Liver (tissue), 9 donors: ENCODE results near the gene PTPRN. TPM values are rescaled to one million over a fixed set of nuclear protein-coding genes. Genes with fewer than 3 reads are reported as not detected.

Experiments
- DNase-seq: peaks from one replicate; pipeline ENCODE4 v3.0.0-alpha.2; 2017; ENCODE audit warnings: low spot score
- H3K27ac ChIP-seq, 2 donors: one replicate each; pipeline ENCODE4 v1.7.0; 2013; ENCODE audit warnings: inconsistent platforms in 2 of 2, low read length in 2 of 2, control low read depth in 1 of 2, low read depth in 1 of 2, mild to moderate bottlenecking in 1 of 2
- H3K27me3 ChIP-seq, 4 donors: one replicate each; pipeline versions ENCODE4 v1.6.1 to v1.7.0; 2013; ENCODE audit warnings: low read length in 3 of 4, inconsistent platforms in 1 of 4, mild to moderate bottlenecking in 1 of 4, moderate library complexity in 1 of 4; ENCODE audit not compliant: control insufficient read depth in 4 of 4, insufficient read depth in 4 of 4
- H3K36me3 ChIP-seq, 4 donors: one replicate each; pipeline versions ENCODE4 v1.6.1 to v1.7.0; 2013; ENCODE audit warnings: low read length in 3 of 4, mild to moderate bottlenecking in 3 of 4, low read depth in 1 of 4, moderate library complexity in 1 of 4; ENCODE audit not compliant: control insufficient read depth in 4 of 4, insufficient read depth in 3 of 4
- H3K4me1 ChIP-seq, 4 donors: one replicate each; pipeline versions ENCODE4 v1.6.1 to v1.7.0; 2013; ENCODE audit warnings: low read length in 3 of 4, mild to moderate bottlenecking in 3 of 4, moderate library complexity in 1 of 4; ENCODE audit not compliant: control insufficient read depth in 4 of 4, insufficient read depth in 4 of 4
- H3K4me3 ChIP-seq, 3 donors: one replicate each; pipeline versions ENCODE4 v1.6.1 to v1.7.0; 2013; ENCODE audit warnings: low read length in 3 of 3, control low read depth in 1 of 3, low read depth in 1 of 3, mild to moderate bottlenecking in 1 of 3
- H3K9ac ChIP-seq, 2 donors: one replicate each; pipeline ENCODE4 v1.7.0; 2013; ENCODE audit warnings: low read length in 2 of 2, mild to moderate bottlenecking in 2 of 2, moderate library complexity in 2 of 2, control low read depth in 1 of 2, low read depth in 1 of 2
- H3K9me3 ChIP-seq, 4 donors: one replicate each; pipeline versions ENCODE4 v1.6.1 to v1.7.0; 2013; ENCODE audit warnings: low read length in 3 of 4; ENCODE audit not compliant: control insufficient read depth in 4 of 4
- CTCF ChIP-seq: fragments of 150-350 bp; IDR thresholded peaks from 2 replicates; pipeline ENCODE4 v1.5.1; 2017; ENCODE audit warnings: improper control_type of control experiment, low read depth, low read length; ENCODE audit not compliant: missing input control
- EGR1 ChIP-seq, 2 donors: IDR thresholded peaks; 2 replicates each; pipeline ENCODE4 v1.6.1; 2016 to 2018; ENCODE audit warnings: antibody characterized with exemption in 2 of 2, low read depth in 2 of 2
- FOXA1 ChIP-seq: IDR thresholded peaks from 2 replicates; pipeline ENCODE4 v1.6.1; 2016; ENCODE audit warnings: antibody characterized with exemption
- FOXA2 ChIP-seq: IDR thresholded peaks from 2 replicates; pipeline ENCODE4 v1.6.1; 2016; ENCODE audit warnings: antibody characterized with exemption
- GABPA ChIP-seq, 2 donors: IDR thresholded peaks in 1 of 2; conservative IDR thresholded peaks in 1 of 2; 2 replicates each; pipeline ENCODE4 v1.6.1; 2016; ENCODE audit warnings: antibody characterized with exemption in 2 of 2, mild to moderate bottlenecking in 1 of 2, moderate library complexity in 1 of 2
- HNF4A ChIP-seq, 2 donors: conservative IDR thresholded peaks; 2 replicates each; pipeline ENCODE4 v1.6.1; 2016; ENCODE audit warnings: antibody characterized with exemption in 2 of 2, mild to moderate bottlenecking in 2 of 2
- HNF4G ChIP-seq: IDR thresholded peaks from 2 replicates; pipeline ENCODE4 v1.6.1; 2016; ENCODE audit warnings: antibody characterized with exemption
- JUND ChIP-seq, 2 donors: IDR thresholded peaks; 2 replicates each; pipeline ENCODE4 v1.6.1; 2016; ENCODE audit warnings: antibody characterized with exemption in 2 of 2
- MAX ChIP-seq: IDR thresholded peaks from 2 replicates; pipeline ENCODE4 v1.6.1; 2016; ENCODE audit warnings: antibody characterized with exemption
- NR2F2 ChIP-seq: IDR thresholded peaks from 2 replicates; pipeline ENCODE4 v1.6.1; 2016; ENCODE audit warnings: antibody characterized with exemption
- RAD21 ChIP-seq, 2 donors: IDR thresholded peaks; 2 replicates each; pipeline ENCODE4 v1.6.1; 2016; ENCODE audit warnings: antibody characterized with exemption in 2 of 2, mild to moderate bottlenecking in 2 of 2
- RXRA ChIP-seq, 2 donors: IDR thresholded peaks; 2 replicates each; pipeline ENCODE4 v1.6.1; 2017 to 2018; ENCODE audit warnings: antibody characterized with exemption in 2 of 2, mild to moderate bottlenecking in 1 of 2
- SP1 ChIP-seq: IDR thresholded peaks from 2 replicates; pipeline ENCODE4 v1.6.1; 2018; ENCODE audit warnings: antibody characterized with exemption, mild to moderate bottlenecking
- TAF1 ChIP-seq: conservative IDR thresholded peaks from 2 replicates; pipeline ENCODE4 v1.6.1; 2016; ENCODE audit warnings: antibody characterized with exemption, mild to moderate bottlenecking
- YY1 ChIP-seq: IDR thresholded peaks from 2 replicates; pipeline ENCODE4 v1.6.1; 2016; ENCODE audit warnings: antibody characterized with exemption, mild to moderate bottlenecking
- ZBTB33 ChIP-seq: IDR thresholded peaks from 2 replicates; pipeline ENCODE4 v1.6.1; 2016; ENCODE audit warnings: antibody characterized with exemption
- WGBS: extraction: QIAGEN DNeasy Blood & Tissue Kit; methylation state at CpG from one replicate; pipeline ENCODE4 v1.1.7; 2013; 5-methylcytosine and 5-hydroxymethylcytosine counted together
- polyA plus RNA-seq, 2 donors: library from polyadenylated mRNA; stranded (reverse) in 1 of 2; unstranded in 1 of 2; fragments of 200-250 nt in 1 of 2; fragments of >200 nt in 1 of 2; fragmentation: Nextera tagmentation in 1 of 2; extraction: Ambion mirVana in 1 of 2; gene quantifications; one replicate each; pipeline versions ENCODE4 v1.2.1 to v1.2.3, GENCODE V29; 2013 to 2015
- total RNA-seq, 2 donors: library from RNA; depleted of rRNA; stranded (reverse); fragments of >200 nt; gene quantifications; one replicate each; pipeline ENCODE4 v1.2.3, GENCODE V29; 2014
- TF ChIP-seq, protein P1 (sequence below): IDR thresholded peaks from 2 replicates; pipeline ENCODE4 v1.6.1; 2016; ENCODE audit warnings: antibody characterized with exemption
- TF ChIP-seq, protein P2 (sequence below): IDR thresholded peaks from 2 replicates; pipeline ENCODE4 v1.6.1; 2016; ENCODE audit warnings: antibody characterized with exemption, mild to moderate bottlenecking
- donor health status: healthy.
- donor health status: healthy.
- donor health status: healthy.
- donor health status: healthy.
- donor health status: healthy.

PTPRN gene
- total and polyA plus RNA-seq, 4 donors = 2.2 TPM; not detected in 3

GRCh38 chr2:219356834-219357233, 47.6 kb upstream of the PTPRN start:
- Histone ChIP-seq H3K27me3 (peaks cover 0 to 4% (median 4%) of the 10 kb centered on the region in 4 donors), H3K36me3 (peaks cover 0 to 4% (median 0%) of the 10 kb centered on the region in 4 donors), H3K4me1 (peaks cover 0 to 10% (median 5%) of the 10 kb centered on the region in 4 donors), H3K27ac (no peak overlapping the region), H3K9me3 (no peaks in the 10 kb centered on the region), H3K4me3 (no peak overlapping the region), H3K9ac (no peak overlapping the region)
- 60% methylated on average over 1 of the region's 1 CpG for WGBS
- DNase-seq = no peak
- TF ChIP-seq SP1 (no peak), CTCF (no peak), RAD21 (IDR thresholded peaks at IDR 0.05) (no peak), HNF4A (conservative IDR thresholded peaks at IDR 0.05) (no peak), FOXA2 (no peak), ZBTB33 (no peak), RXRA (IDR thresholded peaks at IDR 0.05) (no peak), YY1 (no peak), HNF4G (no peak), FOXA1 (no peak)

DNA sequence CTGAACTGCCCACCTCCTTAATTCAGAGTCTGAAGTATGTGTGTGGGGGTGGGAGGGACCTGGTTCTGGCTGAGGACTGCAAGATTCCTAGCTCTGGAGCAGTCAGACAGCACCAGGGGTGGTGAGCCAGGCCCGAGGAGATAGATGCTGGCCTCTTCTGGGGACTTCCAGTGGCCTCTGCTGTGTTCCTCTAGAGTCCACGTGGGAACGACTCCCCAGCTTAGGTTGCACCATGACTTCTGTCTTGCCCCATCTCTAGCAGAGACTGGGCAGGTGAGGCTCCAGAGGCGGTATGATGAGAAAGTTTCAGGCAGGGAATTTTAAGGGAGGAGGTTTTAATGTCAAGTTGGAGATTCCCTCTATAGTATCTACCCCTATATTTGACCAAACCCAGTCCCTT, 45.4 kb upstream of the PTPRN start:
- H3K36me3 ChIP-seq = no peaks in the 10 kb centered on the region
- no peaks in the 10 kb centered on the region for H3K9me3 ChIP-seq
- H3K27me3 ChIP-seq = peaks cover 0 to 4% (median 4%) of the 10 kb centered on the region in 4 donors
- 62% methylated on average over 4 of the region's 4 CpGs for WGBS
- peaks cover 0 to 10% (median 5%) of the 10 kb centered on the region in 4 donors for H3K4me1 ChIP-seq
- no peak overlapping the region for H3K4me3 ChIP-seq
- TF ChIP-seq, protein P1, sequence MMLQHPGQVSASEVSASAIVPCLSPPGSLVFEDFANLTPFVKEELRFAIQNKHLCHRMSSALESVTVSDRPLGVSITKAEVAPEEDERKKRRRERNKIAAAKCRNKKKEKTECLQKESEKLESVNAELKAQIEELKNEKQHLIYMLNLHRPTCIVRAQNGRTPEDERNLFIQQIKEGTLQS = no peak
- TF ChIP-seq, protein P2, sequence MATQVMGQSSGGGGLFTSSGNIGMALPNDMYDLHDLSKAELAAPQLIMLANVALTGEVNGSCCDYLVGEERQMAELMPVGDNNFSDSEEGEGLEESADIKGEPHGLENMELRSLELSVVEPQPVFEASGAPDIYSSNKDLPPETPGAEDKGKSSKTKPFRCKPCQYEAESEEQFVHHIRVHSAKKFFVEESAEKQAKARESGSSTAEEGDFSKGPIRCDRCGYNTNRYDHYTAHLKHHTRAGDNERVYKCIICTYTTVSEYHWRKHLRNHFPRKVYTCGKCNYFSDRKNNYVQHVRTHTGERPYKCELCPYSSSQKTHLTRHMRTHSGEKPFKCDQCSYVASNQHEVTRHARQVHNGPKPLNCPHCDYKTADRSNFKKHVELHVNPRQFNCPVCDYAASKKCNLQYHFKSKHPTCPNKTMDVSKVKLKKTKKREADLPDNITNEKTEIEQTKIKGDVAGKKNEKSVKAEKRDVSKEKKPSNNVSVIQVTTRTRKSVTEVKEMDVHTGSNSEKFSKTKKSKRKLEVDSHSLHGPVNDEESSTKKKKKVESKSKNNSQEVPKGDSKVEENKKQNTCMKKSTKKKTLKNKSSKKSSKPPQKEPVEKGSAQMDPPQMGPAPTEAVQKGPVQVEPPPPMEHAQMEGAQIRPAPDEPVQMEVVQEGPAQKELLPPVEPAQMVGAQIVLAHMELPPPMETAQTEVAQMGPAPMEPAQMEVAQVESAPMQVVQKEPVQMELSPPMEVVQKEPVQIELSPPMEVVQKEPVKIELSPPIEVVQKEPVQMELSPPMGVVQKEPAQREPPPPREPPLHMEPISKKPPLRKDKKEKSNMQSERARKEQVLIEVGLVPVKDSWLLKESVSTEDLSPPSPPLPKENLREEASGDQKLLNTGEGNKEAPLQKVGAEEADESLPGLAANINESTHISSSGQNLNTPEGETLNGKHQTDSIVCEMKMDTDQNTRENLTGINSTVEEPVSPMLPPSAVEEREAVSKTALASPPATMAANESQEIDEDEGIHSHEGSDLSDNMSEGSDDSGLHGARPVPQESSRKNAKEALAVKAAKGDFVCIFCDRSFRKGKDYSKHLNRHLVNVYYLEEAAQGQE = no peak
- TF ChIP-seq CTCF (no peak), FOXA1 (no peak), JUND (IDR thresholded peaks at IDR 0.05) (no peak), HNF4A (conservative IDR thresholded peaks at IDR 0.05) (no peak), RAD21 (IDR thresholded peaks at IDR 0.05) (no peak), ZBTB33 (no peak), MAX (no peak), EGR1 (IDR thresholded peaks at IDR 0.05; ENCODE audit: low read depth in 2 of 2) (no peak), FOXA2 (no peak), NR2F2 (no peak), RXRA (IDR thresholded peaks at IDR 0.05) (no peak), YY1 (no peak), SP1 (no peak), GABPA (IDR thresholded peaks at IDR 0.05 in 1 of 2, conservative IDR thresholded peaks at IDR 0.05 in 1 of 2) (no peak), HNF4G (no peak), TAF1 (no peak)
- no peak overlapping the region for H3K9ac ChIP-seq
- H3K27ac ChIP-seq = no peak overlapping the region
- DNase-seq = no peak
